Measurements from ENCODE around the gene BARHL2. TPM values are rescaled to one million over a fixed set of nuclear protein-coding genes. Genes with fewer than 3 reads are reported as not detected.

Gene BARHL2
- total RNA-seq, 2 experiments from 2014 or later, result not detected

DNA sequence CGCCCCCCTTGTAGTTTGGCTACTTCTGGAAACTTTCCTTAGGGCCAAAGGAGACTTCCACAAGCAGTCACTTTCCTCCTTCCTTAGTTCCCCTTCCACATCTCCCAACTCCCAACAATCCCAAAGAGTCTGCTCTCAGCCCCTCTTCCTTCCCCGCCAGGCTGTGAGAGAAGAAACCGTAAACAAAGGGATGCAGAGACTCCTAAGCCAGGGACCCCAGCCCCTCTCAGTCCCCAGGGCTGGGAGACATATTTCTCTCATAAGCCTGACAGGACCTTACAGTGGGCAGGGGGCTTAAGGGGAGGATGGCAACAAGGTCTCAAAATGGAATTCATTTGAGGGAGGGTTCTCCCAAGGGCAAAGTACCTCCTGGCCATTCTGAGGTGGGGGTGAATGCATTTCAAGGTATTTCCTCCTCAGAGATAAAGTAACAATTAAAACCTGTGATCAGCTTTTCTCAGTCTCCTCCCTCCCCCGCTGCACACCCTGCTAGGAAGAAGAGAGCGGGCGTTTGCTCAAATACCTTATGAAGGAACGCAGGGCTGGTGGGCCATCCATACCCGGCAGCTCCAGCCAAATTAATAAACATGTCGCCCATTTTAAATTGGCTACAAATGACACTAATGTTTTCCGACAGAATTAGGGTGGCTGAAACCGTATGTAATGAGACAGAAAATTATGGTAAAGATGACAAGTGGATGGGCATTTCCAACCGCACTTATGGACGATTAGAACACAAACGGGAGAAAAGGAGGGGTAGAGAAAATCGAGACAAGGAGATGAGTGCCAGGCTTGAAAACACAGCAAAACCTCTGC is 4.0 kb downstream of the BARHL2 start:
- peaks cover 17% of the 10 kb centered on the region for H3K36me3 Mint-ChIP-seq (ENCODE audit: low read depth)
- no peaks in the 10 kb centered on the region for H3K9me3 Mint-ChIP-seq
- CTCF ChIA-PET, result interaction anchor here (0.5 kb wide), 1 partner anchor 297 kb away, joined by 4 read pairs; no protein-coding TSS in a partner anchor
- peaks cover 7% of the 10 kb centered on the region for H3K4me1 Mint-ChIP-seq
- POLR2A ChIA-PET, result no interaction called here
- H3K4me3 Mint-ChIP-seq, result no peak overlapping the region
- no peak for DNase-seq
- H3K27me3 Mint-ChIP-seq, result peaks cover 86% of the 10 kb centered on the region
- no peak overlapping the region for H3K27ac Mint-ChIP-seq

- Mint-ChIP-seq H3K36me3 (ENCODE audit: low read depth) (peaks cover 15% of the 10 kb centered on the region), H3K27me3 (peaks cover 91% of the 10 kb centered on the region), H3K4me1 (peaks cover 5% of the 10 kb centered on the region), H3K4me3 (no peak overlapping the region), H3K27ac (no peak overlapping the region), H3K9me3 (no peaks in the 10 kb centered on the region)
- ChIA-PET CTCF (interaction anchor here (2.6 kb wide), 1 partner anchor 10 kb away, joined by 15 read pairs; no protein-coding TSS in a partner anchor), POLR2A (no interaction called here)
- DNase-seq, result no peak
These were observed 4.8 kb downstream of the BARHL2 start for GRCh38 chr1:90712153-90712856.

DNA sequence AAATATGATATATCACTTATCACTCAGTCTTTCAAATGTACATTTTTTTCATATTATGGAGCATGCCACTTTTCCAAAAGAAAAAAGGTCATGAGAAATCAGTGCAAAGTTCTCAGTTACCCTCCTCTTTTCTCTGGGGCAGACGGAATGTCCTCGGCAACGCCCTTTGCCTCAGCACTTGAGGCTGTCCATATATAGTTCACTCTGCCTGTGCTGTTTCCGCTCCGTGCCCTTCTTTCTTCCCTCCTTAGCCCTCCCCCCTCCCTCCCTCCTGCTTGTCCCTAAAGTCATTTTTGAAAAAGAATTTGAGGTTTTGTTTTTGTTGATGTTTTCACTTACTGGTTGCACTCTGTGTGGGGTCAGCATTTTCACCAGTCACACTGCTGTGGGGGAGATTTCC is 5.4 kb downstream of the BARHL2 start:
- H3K27me3 Mint-ChIP-seq, result peaks cover 91% of the 10 kb centered on the region
- no peak overlapping the region for H3K4me3 Mint-ChIP-seq
- H3K9me3 Mint-ChIP-seq, result no peaks in the 10 kb centered on the region
- H3K27ac Mint-ChIP-seq, result no peak overlapping the region
- ChIA-PET CTCF (interaction anchor here (2.6 kb wide), 1 partner anchor 10 kb away, joined by 15 read pairs; no protein-coding TSS in a partner anchor), POLR2A (no interaction called here)
- peaks cover 1% of the 10 kb centered on the region for H3K4me1 Mint-ChIP-seq
- H3K36me3 Mint-ChIP-seq (ENCODE audit: low read depth), result peaks cover 11% of the 10 kb centered on the region
- DNase-seq, result no peak

GRCh38 chr1:90710579-90711536 is 6.2 kb downstream of the BARHL2 start:
- ChIA-PET POLR2A (no interaction called here), CTCF (interaction anchor here (1.0 to 2.6 kb wide), 2 partner anchors 11 to 18 kb away, joined by 4 to 15 read pairs; no protein-coding TSS in a partner anchor)
- no peak overlapping the region for H3K4me3 Mint-ChIP-seq
- H3K27me3 Mint-ChIP-seq, result peaks cover 89% of the 10 kb centered on the region
- peaks cover 3% of the 10 kb centered on the region for H3K36me3 Mint-ChIP-seq (ENCODE audit: low read depth)
- no peaks in the 10 kb centered on the region for H3K9me3 Mint-ChIP-seq
- H3K27ac Mint-ChIP-seq, result no peak overlapping the region
- peaks cover 3% of the 10 kb centered on the region for H3K4me1 Mint-ChIP-seq
- DNase-seq, result no peak

DNA sequence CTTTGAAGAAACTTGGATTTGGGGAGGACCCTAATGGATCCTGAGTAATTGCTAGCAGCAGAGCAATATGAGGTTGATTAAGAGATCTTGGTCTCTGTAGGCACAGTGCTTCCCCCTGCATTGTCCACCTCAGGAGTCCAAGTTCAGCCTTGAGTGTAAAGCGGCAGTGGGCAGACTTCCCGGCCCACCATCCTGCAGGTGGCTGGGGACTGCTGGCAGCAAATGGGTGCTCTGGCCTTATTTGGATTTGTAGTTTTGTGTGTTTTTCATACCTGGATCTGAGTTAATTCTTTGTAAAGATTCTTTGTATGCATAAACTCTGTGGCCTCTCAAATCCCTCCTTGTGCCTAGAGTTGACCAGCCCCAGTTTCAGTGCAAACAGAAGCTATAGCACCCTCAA is 7.6 kb downstream of the BARHL2 start:
- Mint-ChIP-seq H3K36me3 (ENCODE audit: low read depth) (peaks cover 3% of the 10 kb centered on the region), H3K27ac (no peak overlapping the region), H3K9me3 (no peaks in the 10 kb centered on the region), H3K4me3 (no peak overlapping the region), H3K27me3 (peaks cover 90% of the 10 kb centered on the region), H3K4me1 (peaks cover 3% of the 10 kb centered on the region)
- CTCF ChIA-PET, result no interaction called here
- POLR2A ChIA-PET, result no interaction called here
- no peak for DNase-seq

DNA sequence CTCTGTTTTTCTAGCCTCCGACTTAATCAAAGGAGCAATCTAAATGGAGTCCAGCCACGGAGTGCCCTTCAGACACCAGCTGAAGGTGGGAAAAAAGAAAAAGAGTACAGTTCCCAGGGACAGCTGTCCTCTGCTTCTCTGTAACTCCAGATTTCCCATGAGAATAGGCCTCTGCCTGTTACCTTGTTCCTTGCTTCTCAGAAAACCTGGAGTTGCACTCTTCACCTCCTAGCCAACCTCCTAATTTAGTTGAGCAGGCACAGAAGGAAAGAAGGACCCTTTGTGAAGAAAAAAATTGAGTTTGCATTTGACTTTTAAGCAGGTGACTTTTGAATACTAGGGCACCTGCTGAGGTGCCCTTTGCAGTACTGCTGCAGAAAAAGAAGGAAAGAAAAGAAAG is 8.3 kb downstream of the BARHL2 start:
- Mint-ChIP-seq H3K27me3 (peaks cover 88% of the 10 kb centered on the region), H3K36me3 (ENCODE audit: low read depth) (peaks cover 3% of the 10 kb centered on the region), H3K4me1 (peaks cover 3% of the 10 kb centered on the region), H3K4me3 (no peak overlapping the region), H3K9me3 (no peaks in the 10 kb centered on the region), H3K27ac (no peak overlapping the region)
- ChIA-PET CTCF (no interaction called here), POLR2A (no interaction called here)
- DNase-seq, result no peak

- H3K9me3 Mint-ChIP-seq, result no peaks in the 10 kb centered on the region
- H3K27ac Mint-ChIP-seq, result no peak overlapping the region
- no peak overlapping the region for H3K4me3 Mint-ChIP-seq
- peaks cover 3% of the 10 kb centered on the region for H3K36me3 Mint-ChIP-seq (ENCODE audit: low read depth)
- DNase-seq, result no peak
- peaks cover 83% of the 10 kb centered on the region for H3K27me3 Mint-ChIP-seq
- CTCF ChIA-PET, result interaction anchor here (1.2 kb wide), 1 partner anchor 19 kb away, joined by 3 read pairs; no protein-coding TSS in a partner anchor
- H3K4me1 Mint-ChIP-seq, result peaks cover 3% of the 10 kb centered on the region
- POLR2A ChIA-PET, result no interaction called here
These were observed 8.8 kb downstream of the BARHL2 start for GRCh38 chr1:90708236-90708786.

DNA sequence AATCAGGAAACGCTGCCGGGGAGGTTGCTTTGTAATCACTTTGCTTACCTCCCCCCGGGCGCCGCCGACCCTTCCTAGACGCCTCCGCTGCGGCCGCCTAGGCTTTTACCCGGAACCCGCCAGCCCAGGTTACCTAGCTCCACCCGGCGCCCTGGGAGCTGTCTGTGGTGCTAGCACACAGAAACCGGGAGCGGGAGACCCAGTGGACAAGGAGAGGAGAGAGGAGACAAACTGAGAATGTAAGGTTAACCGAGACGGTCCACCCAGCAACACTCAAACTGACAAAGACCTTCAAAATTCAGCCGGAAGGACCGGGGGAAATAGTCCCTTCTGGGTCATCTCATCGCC is 9.8 kb downstream of the BARHL2 start:
- ChIA-PET CTCF (interaction anchor here (1.0 to 1.2 kb wide), 2 partner anchors 14 to 20 kb away, joined by 3 to 4 read pairs; no protein-coding TSS in a partner anchor), POLR2A (no interaction called here)
- peaks cover 3% of the 10 kb centered on the region for H3K4me1 Mint-ChIP-seq
- no peaks in the 10 kb centered on the region for H3K36me3 Mint-ChIP-seq (ENCODE audit: low read depth)
- DNase-seq, result no peak
- no peak overlapping the region for H3K27ac Mint-ChIP-seq
- H3K4me3 Mint-ChIP-seq, result no peak overlapping the region
- no peaks in the 10 kb centered on the region for H3K9me3 Mint-ChIP-seq
- peaks cover 74% of the 10 kb centered on the region for H3K27me3 Mint-ChIP-seq

DNA sequence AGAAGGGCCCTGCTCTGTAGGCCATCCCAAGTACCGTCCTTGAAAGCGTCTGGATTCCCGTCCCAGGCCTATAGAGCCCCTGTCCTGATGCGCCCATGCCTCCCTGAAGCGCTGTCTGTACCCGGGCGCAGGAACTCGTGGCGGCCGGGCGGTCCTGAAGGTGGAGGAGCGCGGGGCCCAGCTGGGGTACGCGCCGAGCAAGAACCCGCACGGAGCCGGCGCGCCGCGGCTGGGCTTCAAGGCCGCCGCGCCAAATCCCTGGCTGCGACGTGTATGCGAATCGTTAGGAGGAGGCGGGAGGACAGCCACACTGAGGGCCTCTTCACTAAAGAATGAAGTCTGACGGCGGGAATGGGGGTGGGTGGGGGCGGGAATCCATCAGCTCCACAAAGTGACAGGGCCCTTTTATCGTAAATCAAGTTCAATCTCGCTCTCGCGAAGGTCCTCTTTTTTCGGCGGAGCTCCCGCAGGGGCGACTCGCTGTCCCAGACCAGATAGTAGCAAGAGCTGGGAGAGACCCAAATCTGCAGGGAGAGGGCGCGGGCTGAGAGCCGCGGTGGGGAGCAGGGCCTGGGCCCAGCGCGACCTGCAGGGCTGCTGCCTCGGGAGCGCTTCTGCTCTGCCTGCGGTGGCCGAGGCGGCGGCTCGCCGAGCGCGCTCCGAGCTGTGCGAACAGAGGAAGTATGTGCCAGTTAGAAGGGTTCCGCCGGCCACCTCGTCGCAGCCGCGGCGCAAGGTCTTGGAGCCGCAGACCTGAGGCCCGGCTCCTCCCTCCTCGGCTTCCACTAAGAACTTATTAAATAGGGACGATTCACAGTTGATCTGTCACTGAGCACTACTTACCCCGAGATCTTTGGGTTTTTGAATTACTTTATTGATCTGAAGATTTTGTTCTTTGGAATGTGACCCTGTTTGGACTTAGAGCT is 10.4 kb downstream of the BARHL2 start:
- Mint-ChIP-seq H3K4me1 (peaks cover 3% of the 10 kb centered on the region), H3K27me3 (peaks cover 70% of the 10 kb centered on the region), H3K4me3 (no peak overlapping the region), H3K36me3 (ENCODE audit: low read depth) (no peaks in the 10 kb centered on the region), H3K27ac (no peak overlapping the region), H3K9me3 (no peaks in the 10 kb centered on the region)
- DNase-seq, result no peak
- CTCF ChIA-PET, result interaction anchor here (0.9 to 1.0 kb wide), 2 partner anchors 15 to 459 kb away, joined by 3 to 4 read pairs; no protein-coding TSS in a partner anchor
- POLR2A ChIA-PET, result no interaction called here

DNA sequence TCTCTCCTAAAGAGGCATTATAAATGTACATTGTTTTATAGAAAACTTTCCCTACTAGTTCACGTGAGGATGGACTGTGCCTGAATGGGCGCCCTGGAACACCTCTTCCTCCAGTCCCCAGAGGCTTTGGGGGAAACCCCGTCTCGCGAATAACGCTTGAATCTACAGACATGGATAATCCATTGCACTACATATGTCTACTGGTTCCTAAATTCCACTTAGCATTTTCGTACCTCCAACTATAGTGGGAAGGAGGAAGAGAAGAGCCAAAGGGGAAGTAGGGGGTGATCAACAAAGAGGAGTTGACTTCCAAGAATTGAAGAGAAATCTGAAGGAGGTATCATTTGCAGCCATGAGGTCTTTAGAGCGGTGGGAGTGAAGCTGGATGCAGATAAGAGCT is 11.1 kb downstream of the BARHL2 start:
- POLR2A ChIA-PET, result no interaction called here
- no peaks in the 10 kb centered on the region for H3K9me3 Mint-ChIP-seq
- no peaks in the 10 kb centered on the region for H3K36me3 Mint-ChIP-seq (ENCODE audit: low read depth)
- DNase-seq, result no peak
- H3K27ac Mint-ChIP-seq, result no peak overlapping the region
- CTCF ChIA-PET, result interaction anchor here (1.1 to 1.3 kb wide), 2 partner anchors 16 to 25 kb away, joined by 3 to 4 read pairs; no protein-coding TSS in a partner anchor
- peaks cover 68% of the 10 kb centered on the region for H3K27me3 Mint-ChIP-seq
- H3K4me3 Mint-ChIP-seq, result no peak overlapping the region
- peaks cover 3% of the 10 kb centered on the region for H3K4me1 Mint-ChIP-seq

GRCh38 chr1:90704817-90705216 is 12.3 kb downstream of the BARHL2 start:
- H3K9me3 Mint-ChIP-seq, result no peaks in the 10 kb centered on the region
- no peak overlapping the region for H3K4me3 Mint-ChIP-seq
- POLR2A ChIA-PET, result no interaction called here
- DNase-seq, result no peak
- H3K36me3 Mint-ChIP-seq (ENCODE audit: low read depth), result no peaks in the 10 kb centered on the region
- peaks cover 60% of the 10 kb centered on the region for H3K27me3 Mint-ChIP-seq
- H3K27ac Mint-ChIP-seq, result no peak overlapping the region
- CTCF ChIA-PET, result interaction anchor here (1.0 to 1.3 kb wide), 2 partner anchors 11 to 17 kb away, joined by 3 to 4 read pairs; no protein-coding TSS in a partner anchor
- peaks cover 3% of the 10 kb centered on the region for H3K4me1 Mint-ChIP-seq

GRCh38 chr1:90694846-90695245 is 22.3 kb downstream of the BARHL2 start:
- H3K4me1 Mint-ChIP-seq, result no peaks in the 10 kb centered on the region
- no peak overlapping the region for H3K4me3 Mint-ChIP-seq
- DNase-seq, result no peak
- POLR2A ChIA-PET, result no interaction called here
- no peak overlapping the region for H3K27ac Mint-ChIP-seq
- H3K9me3 Mint-ChIP-seq, result no peaks in the 10 kb centered on the region
- CTCF ChIA-PET, result no interaction called here
- peaks cover 12% of the 10 kb centered on the region for H3K27me3 Mint-ChIP-seq
- H3K36me3 Mint-ChIP-seq (ENCODE audit: low read depth), result no peaks in the 10 kb centered on the region
